Hepatocyte (in vitro differentiated cells): ENCODE results near the gene REV1. TPM values are rescaled to one million over a fixed set of nuclear protein-coding genes. Genes with fewer than 3 reads are reported as not detected.

Experiments used
- DNase-seq: peaks from one replicate; pipeline ENCODE4 v3.0.0-alpha.2; 2016; ENCODE audit warnings: low spot score
- H2AFZ ChIP-seq: fragments of 200-600 bp; sonication (generic); 2 replicates; pipeline ENCODE4 v1.6.0; 2016; ENCODE audit warnings: antibody characterized with exemption, mild to moderate bottlenecking
- H3K27ac ChIP-seq: fragments of 200-600 bp; sonication (generic); 2 replicates; pipeline ENCODE4 v1.5.1; 2016; ENCODE audit warnings: mild to moderate bottlenecking
- H3K27me3 ChIP-seq: fragments of 200-600 bp; sonication (generic); 2 replicates; pipeline ENCODE4 v1.6.1; 2016
- H3K36me3 ChIP-seq: fragments of 200-600 bp; sonication (generic); replicated peaks from 2 replicates; pipeline ENCODE4 v1.5.1; 2016; ENCODE audit warnings: low read depth; ENCODE audit not compliant: insufficient read depth
- H3K4me1 ChIP-seq: fragments of 200-600 bp; sonication (generic); 2 replicates; pipeline ENCODE4 v1.5.1; 2016; ENCODE audit warnings: mild to moderate bottlenecking, moderate library complexity; ENCODE audit not compliant: insufficient read depth
- H3K4me2 ChIP-seq: fragments of 200-600 bp; sonication (generic); 2 replicates; pipeline ENCODE4 v1.6.0; 2016
- H3K4me3 ChIP-seq: fragments of 200-600 bp; sonication (generic); 2 replicates; pipeline ENCODE4 v1.5.1; 2016; ENCODE audit warnings: mild to moderate bottlenecking
- H3K79me2 ChIP-seq: fragments of 200-600 bp; sonication (generic); 2 replicates; pipeline ENCODE4 v1.6.0; 2017; ENCODE audit warnings: mild to moderate bottlenecking
- H3K9me2 ChIP-seq: fragments of 200-600 bp; sonication (generic); replicated peaks from 2 replicates; pipeline ENCODE4 v1.6.0; 2017; ENCODE audit warnings: mild to moderate bottlenecking; ENCODE audit not compliant: insufficient read depth
- H3K9me3 ChIP-seq: fragments of 200-600 bp; sonication (generic); 2 replicates; pipeline ENCODE4 v1.5.1; 2016; ENCODE audit warnings: low read depth, mild to moderate bottlenecking
- H4K20me1 ChIP-seq: fragments of 200-600 bp; sonication (generic); 2 replicates; pipeline ENCODE4 v1.6.0; 2016; ENCODE audit warnings: mild to moderate bottlenecking; ENCODE audit not compliant: insufficient read depth, poor library complexity, severe bottlenecking
- EZH2 ChIP-seq: fragments of 200-600 bp; sonication (generic); IDR thresholded peaks from 2 replicates; pipeline ENCODE4 v1.6.1; 2016; ENCODE audit warnings: antibody characterized with exemption, mild to moderate bottlenecking, borderline replicate concordance
- EZH2phosphoT487 ChIP-seq: fragments of 200-600 bp; sonication (generic); IDR thresholded peaks from one replicate; pipeline ENCODE4 v1.6.1; 2018; ENCODE audit warnings: antibody characterized with exemption, mild to moderate bottlenecking, low read depth, moderate library complexity; ENCODE audit not compliant: unreplicated experiment, severe bottlenecking
- WGBS: methylation state at CpG from one replicate; pipeline ENCODE4 v1.1.6; 2016; ENCODE audit warnings: low lambda C conversion rate; ENCODE audit errors: missing lambda C conversion rate; 5-methylcytosine and 5-hydroxymethylcytosine counted together
- polyA plus RNA-seq: library from polyadenylated mRNA; unstranded; fragments of >200 nt; fragmentation: Nextera tagmentation; extraction: Ambion mirVana; gene quantifications from 2 replicates; pipeline ENCODE4 v1.2.1, GENCODE V29; 2016
- total RNA-seq: library from RNA; depleted of rRNA; stranded (reverse); fragments of >200 nt; gene quantifications from 2 replicates; pipeline ENCODE4 v1.2.3, GENCODE V29; 2014
- TF ChIP-seq, protein P1 (sequence below): fragments of 200-600 bp; sonication (generic); IDR thresholded peaks from 2 replicates; pipeline ENCODE4 v1.5.1; 2016; ENCODE audit warnings: antibody characterized with exemption, mild to moderate bottlenecking; ENCODE audit not compliant: poor library complexity

The REV1 gene
- total and polyA plus RNA-seq, 2 experiments from 2014 or later = 25.9 to 31.2 TPM

DNA sequence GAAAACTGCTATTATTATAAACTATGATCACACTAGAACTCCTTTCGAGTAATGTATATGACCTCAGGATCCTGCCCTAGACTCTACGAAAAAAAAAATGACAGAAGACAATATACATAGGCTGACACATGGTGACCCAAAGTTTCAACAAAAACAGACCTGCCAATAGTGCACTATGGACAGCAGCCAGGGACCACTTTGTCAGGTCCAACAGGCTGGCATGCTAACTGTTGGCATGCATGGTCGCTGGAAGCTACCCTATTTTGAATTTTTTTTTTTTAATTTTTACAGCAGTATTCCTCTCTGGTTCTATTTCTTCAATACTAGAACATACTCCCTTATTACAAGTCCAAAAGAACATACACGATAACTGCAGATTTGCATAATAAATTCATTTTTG is 38.1 kb downstream of the REV1 start:
- H3K9me2 ChIP-seq = no peaks in the 10 kb centered on the region
- H3K9me3 ChIP-seq = no peaks in the 10 kb centered on the region
- H3K4me1 ChIP-seq = peaks cover 3% of the 10 kb centered on the region
- H3K4me2 ChIP-seq = no peak overlapping the region
- no peak for TF ChIP-seq EZH2phosphoT487
- TF ChIP-seq, protein P1, sequence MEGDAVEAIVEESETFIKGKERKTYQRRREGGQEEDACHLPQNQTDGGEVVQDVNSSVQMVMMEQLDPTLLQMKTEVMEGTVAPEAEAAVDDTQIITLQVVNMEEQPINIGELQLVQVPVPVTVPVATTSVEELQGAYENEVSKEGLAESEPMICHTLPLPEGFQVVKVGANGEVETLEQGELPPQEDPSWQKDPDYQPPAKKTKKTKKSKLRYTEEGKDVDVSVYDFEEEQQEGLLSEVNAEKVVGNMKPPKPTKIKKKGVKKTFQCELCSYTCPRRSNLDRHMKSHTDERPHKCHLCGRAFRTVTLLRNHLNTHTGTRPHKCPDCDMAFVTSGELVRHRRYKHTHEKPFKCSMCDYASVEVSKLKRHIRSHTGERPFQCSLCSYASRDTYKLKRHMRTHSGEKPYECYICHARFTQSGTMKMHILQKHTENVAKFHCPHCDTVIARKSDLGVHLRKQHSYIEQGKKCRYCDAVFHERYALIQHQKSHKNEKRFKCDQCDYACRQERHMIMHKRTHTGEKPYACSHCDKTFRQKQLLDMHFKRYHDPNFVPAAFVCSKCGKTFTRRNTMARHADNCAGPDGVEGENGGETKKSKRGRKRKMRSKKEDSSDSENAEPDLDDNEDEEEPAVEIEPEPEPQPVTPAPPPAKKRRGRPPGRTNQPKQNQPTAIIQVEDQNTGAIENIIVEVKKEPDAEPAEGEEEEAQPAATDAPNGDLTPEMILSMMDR = no peak
- TF ChIP-seq EZH2 = no peak
- no peak overlapping the region for H3K27ac ChIP-seq
- no peaks in the 10 kb centered on the region for H3K36me3 ChIP-seq
- no peak for DNase-seq
- H3K27me3 ChIP-seq = no peaks in the 10 kb centered on the region
- no peak overlapping the region for H3K4me3 ChIP-seq
- 96% methylated on average over 4 of the region's 4 CpGs for WGBS
- H3K79me2 ChIP-seq = peaks cover 43% of the 10 kb centered on the region
- peaks cover 9% of the 10 kb centered on the region for H4K20me1 ChIP-seq
- no peak overlapping the region for H2AFZ ChIP-seq

DNA sequence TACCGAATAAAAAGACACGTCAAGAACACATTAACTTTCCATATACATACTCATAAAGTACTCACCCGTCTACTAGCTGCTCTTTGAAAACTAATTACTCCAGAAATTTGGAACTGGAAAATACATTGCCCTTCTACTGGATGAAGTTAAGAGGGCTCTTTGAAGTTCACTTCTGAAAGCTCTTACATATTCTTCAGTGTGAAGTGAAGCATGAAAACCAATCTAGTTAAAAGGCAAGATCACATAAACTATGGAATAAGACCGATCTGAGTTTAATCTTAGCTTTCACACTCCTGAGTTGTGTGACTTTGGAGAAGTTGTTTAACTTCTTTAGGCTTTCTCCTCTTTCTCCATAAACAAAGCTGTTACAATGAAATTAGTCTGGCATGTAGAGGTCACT is 38.5 kb downstream of the REV1 start:
- no peaks in the 10 kb centered on the region for H3K9me2 ChIP-seq
- H3K4me1 ChIP-seq = no peaks in the 10 kb centered on the region
- no peaks in the 10 kb centered on the region for H3K27me3 ChIP-seq
- peaks cover 43% of the 10 kb centered on the region for H3K79me2 ChIP-seq
- H3K27ac ChIP-seq = no peak overlapping the region
- no peak overlapping the region for H3K4me3 ChIP-seq
- DNase-seq = no peak
- no peak for TF ChIP-seq EZH2phosphoT487
- TF ChIP-seq, protein P1 = no peak
- no peak for TF ChIP-seq EZH2
- H3K9me3 ChIP-seq = no peaks in the 10 kb centered on the region
- H2AFZ ChIP-seq = no peak overlapping the region
- no peak overlapping the region for H3K4me2 ChIP-seq
- 78% methylated on average over 4 of the region's 4 CpGs for WGBS
- no peaks in the 10 kb centered on the region for H3K36me3 ChIP-seq
- peaks cover 6% of the 10 kb centered on the region for H4K20me1 ChIP-seq

DNA sequence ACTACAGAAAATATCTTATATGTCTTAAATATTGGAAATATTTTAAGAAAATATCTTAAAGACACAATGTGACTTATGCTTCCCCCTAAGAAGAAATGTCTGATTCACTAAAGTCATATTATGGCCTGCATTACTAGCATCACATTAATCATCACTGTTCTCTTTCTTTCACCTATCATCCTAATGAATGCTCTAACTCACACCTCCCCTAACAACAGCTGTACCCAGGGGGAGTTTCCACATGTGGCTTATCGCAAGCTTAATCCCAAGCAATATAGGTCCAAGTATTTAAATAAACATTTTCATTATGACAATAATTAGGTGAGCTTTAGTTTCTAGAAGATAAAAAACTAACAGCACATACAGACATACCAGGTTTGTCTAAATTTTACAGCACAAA is 39.6 kb downstream of the REV1 start:
- no peak for TF ChIP-seq EZH2phosphoT487
- TF ChIP-seq EZH2 = no peak
- TF ChIP-seq, protein P1 = no peak
- 97% methylated on average over 1 of the region's 1 CpG for WGBS
- no peaks in the 10 kb centered on the region for H3K9me2 ChIP-seq
- H4K20me1 ChIP-seq = peaks cover 2% of the 10 kb centered on the region
- no peak overlapping the region for H3K4me2 ChIP-seq
- no peak overlapping the region for H2AFZ ChIP-seq
- no peak for DNase-seq
- no peak overlapping the region for H3K4me3 ChIP-seq
- H3K9me3 ChIP-seq = no peaks in the 10 kb centered on the region
- peaks cover 44% of the 10 kb centered on the region for H3K79me2 ChIP-seq
- no peaks in the 10 kb centered on the region for H3K4me1 ChIP-seq
- H3K27me3 ChIP-seq = no peaks in the 10 kb centered on the region
- H3K36me3 ChIP-seq = no peaks in the 10 kb centered on the region
- no peak overlapping the region for H3K27ac ChIP-seq

DNA sequence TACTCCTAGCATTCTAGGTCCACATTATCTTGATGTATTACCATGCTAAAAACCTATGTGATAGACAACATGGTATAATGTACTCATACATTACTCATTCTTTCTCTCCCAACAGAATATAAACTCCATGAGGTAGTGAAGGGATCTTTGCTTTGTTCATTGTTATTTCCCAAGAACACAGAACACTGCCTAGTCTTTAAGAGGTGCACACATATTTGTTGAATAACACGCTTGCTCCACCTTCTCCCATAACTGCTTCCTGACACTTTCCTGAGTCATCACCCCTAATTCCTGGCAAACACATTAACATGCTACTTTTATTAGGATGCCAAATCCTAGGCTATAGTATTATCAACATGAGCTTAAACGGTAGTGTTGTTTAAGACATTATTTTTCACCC is 41.3 kb downstream of the REV1 start:
- no peaks in the 10 kb centered on the region for H3K27me3 ChIP-seq
- no peak for DNase-seq
- WGBS = 79% methylated on average over 2 of the region's 2 CpGs
- H3K27ac ChIP-seq = no peak overlapping the region
- H3K36me3 ChIP-seq = no peaks in the 10 kb centered on the region
- no peak overlapping the region for H3K4me2 ChIP-seq
- peaks cover 2% of the 10 kb centered on the region for H4K20me1 ChIP-seq
- no peaks in the 10 kb centered on the region for H3K4me1 ChIP-seq
- peaks cover 35% of the 10 kb centered on the region for H3K79me2 ChIP-seq
- no peak overlapping the region for H3K4me3 ChIP-seq
- H3K9me3 ChIP-seq = no peaks in the 10 kb centered on the region
- no peak overlapping the region for H2AFZ ChIP-seq
- TF ChIP-seq EZH2 = no peak
- TF ChIP-seq, protein P1 = no peak
- TF ChIP-seq EZH2phosphoT487 = no peak
- no peaks in the 10 kb centered on the region for H3K9me2 ChIP-seq
